Stimulated activated CD4-positive, alpha-beta T cell treated with anti-CD3 and anti-CD28 coated beads, Interleukin-1b, Interleukin-23, amount 100 ng/mL, for 48 hours (primary cell): ENCODE results near the gene CMTM4.
"Not testable (repeated sequence)": the region's sequence is repeated elsewhere in the genome, so short reads cannot be mapped to it uniquely, and the experiment has no call there.

Experiments
- DNase-seq: peaks from one replicate; pipeline ENCODE4 v3.0.0-alpha.2; 2020

Gene CMTM4

DNA sequence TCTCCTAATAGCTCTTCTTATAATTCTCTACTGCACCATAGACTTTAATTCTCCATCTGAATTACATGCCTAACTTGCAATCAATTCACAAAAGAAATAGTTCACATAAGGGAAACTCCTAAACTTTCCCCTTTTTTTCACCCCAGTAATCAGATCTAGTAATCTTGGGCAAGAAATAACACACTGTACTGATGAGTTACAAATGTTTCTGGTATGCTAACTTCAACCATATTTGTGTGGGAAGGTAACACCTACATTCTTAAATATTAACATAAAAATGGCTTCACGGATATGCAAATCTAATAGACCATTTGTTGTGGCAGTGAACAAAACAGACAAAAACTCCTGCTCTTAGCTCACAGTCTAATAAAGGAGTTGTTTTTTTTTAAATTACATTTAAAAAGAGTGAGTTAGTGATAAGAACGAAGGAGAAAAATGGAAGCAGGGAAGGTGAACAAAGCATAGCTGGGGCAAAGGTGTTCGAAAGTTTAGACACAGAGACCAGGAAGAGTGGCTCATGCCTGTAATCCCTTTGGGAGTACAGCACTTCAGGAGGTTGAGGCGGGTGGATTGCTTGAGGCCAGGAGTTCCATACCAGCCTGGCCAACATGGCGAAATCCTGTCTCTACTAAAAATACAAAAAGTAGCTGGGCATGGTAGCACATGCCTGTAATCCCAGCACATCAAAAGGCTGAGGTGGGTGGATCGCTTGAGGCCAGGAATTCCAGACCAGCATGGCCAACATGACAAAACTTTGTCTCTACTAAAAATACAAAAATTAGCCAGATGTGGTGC lies 57.3 kb downstream of the CMTM4 start:
- DNase-seq, result no peak

DNA sequence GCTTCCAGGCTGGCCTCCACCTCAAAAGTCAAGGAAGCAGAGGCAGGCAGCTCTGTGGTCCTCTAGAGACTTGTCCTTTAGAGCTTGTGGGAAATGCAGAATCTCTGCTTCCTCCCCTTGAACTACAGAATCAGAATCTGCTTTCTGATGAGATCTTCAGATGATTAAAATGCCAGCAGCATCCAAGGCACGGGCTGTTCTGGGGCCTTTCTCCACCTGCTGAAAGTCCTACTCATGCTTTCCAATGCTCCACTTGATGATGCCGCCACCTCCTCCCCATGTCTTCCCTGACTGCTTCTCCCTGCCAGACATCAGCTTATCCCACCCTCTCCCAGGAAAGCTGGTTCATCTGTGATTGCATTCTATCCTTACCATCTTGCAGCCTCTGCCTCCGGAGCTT lies 58.7 kb downstream of the CMTM4 start:
- DNase-seq, result no peak

DNA sequence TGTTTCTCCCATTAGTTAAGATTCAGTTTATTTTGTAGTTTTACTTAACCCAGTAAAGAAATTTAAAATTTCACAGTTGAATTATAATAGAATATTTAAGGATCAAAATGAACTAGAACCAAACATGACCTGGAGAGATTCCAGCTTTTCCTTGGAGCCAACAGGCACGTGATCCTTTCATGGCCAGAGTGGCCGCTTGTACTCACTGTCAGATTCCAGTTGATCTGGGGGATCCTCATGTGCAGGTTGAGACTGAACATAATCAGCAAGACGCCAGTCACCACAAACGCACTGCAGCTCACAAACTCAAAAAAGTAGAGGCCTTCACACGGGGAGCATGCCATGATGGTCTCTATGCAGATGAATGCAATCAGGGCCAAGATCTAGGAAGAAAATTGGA lies 60.3 kb downstream of the CMTM4 start:
- no peak for DNase-seq

DNA sequence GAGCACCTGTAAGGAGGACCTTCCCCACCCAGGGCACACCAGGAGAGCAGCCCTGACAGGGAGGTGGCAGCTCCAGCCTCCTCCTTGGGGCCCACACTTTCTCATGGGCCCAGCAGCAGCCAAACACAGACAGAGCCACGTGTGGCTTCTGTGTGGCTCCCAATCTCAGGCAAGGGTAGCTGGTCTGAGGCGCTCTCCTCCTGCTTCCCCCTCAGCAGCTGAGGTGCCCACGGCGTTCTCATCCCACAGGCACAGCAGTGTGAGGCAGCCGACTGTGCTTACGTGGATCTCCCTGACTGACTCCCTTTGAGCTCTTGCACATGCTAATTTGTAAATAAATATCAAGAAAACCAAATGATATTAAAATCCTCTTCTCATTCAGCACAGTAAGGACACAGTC lies 61.1 kb downstream of the CMTM4 start:
- no peak for DNase-seq

DNA sequence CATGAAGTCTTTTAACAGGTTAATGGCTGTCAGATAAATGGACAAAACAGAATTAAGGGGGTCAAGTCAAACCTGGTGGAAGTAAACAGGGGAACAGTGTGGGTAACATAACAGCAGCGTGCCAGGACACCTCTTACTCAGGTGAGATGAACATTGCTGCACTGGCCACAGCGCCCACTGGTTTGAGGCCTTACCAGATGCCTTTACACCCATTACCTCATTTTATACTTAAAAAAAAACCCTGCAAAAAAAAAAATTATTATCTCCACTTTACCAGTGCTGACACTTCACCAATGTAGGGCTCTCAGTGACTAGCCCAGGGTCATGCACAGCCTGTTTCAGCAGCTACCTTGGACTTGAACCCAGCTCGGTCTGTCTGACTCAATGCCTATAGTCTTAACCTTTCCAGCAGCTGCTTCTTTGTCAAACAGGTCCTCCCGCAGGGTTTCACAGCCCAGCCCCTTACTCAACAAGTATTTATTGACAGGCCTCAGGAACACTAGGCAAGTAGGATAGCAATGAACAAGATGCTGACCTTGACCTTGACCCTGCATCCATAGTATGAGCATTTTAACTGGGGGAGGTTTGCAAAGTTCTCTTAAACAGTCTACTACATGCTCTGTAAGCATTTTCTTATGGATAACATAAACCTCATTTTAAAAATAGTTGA lies 61.9 kb downstream of the CMTM4 start:
- no peak for DNase-seq

DNA sequence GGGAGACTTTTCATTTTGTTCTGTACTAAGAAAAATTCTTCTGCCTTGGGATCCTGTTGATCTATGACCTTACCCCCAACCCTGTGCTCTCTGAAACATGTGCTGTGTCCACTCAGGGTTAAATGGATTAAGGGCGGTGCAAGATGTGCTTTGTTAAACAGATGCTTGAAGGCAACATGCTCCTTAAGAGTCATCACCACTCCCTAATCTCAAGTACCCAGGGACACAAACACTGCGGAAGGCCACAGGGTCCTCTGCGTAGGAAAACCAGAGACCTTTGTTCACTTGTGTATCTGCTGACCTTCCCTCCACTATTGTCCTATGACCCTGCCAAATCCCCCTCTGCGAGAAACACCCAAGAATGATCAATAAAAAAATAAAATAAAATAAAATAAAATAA lies 65.0 kb downstream of the CMTM4 start:
- not testable (repeated sequence) for DNase-seq

DNA sequence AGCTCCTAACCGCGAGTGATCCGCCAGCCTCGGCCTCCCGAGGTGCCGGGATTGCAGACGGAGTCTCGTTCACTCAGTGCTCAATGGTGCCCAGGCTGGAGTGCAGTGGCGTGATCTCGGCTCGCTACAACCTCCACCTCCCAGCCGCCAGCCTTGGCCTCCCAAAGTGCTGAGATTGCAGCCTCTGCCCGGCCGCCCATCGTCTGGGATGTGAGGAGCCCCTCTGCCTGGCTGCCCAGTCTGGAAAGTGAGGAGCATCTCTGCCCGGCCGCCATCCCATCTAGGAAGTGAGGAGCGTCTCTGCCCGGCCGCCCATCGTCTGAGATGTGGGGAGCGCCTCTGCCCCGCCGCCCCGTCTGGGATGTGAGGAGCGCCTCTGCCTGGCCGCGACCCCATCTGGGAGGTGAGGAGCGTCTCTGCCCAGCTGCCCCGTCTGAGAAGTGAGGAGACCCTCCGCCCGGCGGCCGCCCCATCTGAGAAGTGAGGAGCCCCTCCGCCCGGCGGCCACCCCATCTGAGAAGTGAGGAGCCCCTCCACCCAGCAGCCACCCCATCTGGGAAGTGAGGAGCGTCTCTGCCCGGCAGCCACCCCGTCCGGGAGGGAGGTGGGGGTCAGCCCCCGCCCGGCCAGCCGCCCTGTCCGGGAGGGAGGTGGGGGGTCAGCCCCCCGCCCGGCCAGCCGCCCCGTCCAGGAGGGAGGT lies 65.8 kb downstream of the CMTM4 start:
- not testable (repeated sequence) for DNase-seq

DNA sequence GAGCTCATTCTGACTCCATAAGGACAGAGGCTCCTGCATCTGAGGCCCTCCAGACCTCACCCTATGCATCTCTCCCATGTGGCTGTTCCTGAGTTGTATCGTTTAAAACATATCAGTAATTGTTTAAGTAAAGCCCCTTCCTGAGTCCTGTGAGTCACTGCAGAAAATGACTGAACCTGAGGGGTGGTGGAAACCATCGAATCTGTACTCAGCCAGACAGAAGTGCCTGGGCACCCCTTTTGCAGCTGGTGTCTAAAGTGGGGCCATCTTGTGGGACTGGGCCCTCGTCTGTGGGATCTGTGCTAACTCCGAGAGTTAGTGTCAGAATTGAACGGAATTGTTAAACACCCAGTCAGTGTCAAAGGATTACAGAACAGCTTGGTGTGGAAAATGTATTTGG lies 66.7 kb downstream of the CMTM4 start:
- no peak for DNase-seq

DNA sequence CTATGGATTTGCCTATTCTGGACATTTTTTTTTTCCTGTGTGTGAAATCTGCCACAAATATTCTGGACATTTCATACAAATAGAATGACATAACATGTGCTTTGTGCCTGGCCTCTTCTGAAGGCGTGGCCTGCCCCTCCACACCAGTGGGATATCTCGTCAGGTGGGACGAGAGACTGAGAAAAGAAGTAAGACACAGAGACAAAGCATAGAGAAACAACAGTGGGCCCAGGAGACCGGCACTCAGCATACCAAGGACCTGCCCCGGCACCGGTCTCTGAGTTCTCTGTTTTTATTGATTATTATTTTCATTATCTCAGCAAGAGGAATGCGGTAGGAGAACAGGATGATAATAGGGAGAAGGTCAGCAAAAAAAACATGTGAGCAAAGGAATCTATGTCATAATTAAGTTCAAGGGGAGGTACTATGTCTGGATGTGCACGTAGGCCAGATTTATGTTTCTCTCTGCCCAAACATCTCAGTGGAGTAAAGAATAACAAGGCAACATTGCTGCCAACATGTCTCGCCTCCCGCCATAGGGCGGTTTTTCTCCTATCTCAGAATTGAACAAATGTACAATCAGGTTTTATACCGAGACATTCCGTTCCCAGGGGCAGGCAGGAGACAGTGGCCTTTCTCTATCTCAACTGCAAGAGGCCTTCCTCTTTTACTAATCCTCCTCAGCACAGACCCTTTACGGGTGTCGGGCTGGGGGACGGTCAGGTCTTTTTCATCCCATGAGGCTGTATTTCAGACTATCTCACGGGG lies 68.7 kb downstream of the CMTM4 start:
- not testable (repeated sequence) for DNase-seq

DNA sequence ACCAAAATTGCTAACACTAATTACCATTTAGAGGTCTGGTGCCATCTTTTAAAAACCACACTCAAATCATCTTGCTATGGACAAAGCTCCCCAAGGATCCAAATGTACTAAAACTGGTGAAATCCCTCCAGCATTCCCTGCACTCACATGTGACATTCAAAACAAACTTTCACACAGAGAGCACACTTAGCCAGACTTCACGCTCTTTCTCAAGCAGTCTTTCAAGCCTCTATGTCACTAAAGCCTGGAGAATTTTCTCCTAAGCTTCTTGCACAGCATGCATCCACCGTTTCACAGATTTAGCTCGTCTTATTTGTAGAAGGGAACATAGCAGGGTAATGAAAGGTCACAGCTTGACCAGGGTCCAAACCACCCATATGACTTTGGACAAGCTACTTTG lies 72.8 kb downstream of the CMTM4 start:
- no peak for DNase-seq

DNA sequence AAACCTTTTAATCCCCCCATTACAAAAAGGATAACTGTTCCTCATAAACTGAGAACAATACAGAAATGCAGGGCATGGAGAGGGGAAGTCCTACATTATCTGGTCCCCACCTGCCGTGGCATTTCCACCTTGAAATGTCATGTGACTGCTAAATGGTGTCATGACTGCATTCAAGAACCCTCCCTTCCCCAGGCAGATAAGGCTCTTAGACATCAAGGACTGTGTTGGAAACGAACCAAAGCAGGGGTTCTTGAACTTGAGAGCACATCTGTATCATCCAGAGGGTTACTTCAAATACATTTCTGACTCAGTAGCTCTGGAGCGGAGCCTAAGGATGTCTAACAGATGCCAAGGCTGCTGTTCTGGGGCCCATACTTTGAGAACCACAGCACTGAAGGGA lies 73.7 kb downstream of the CMTM4 start:
- DNase-seq, result no peak

DNA sequence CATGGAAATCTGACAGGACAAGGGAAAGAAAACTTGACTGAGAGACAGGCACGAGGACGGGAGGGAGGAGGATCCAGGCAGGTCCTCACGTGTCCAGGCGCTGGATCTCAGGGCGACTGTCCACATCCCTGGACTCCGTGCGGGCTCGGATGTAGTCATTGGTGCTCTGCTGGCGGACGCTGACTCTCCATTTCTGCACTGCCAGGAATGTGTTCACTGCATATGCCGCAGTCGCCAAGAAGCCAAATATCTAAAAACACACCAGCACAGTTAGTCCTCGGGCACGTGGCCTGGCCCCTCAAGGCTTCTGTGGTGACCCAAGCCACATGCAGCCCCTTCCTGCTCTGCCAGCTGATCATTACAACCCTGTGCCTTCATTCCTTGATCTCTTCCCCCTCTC lies 74.6 kb downstream of the CMTM4 start:
- no peak for DNase-seq

DNA sequence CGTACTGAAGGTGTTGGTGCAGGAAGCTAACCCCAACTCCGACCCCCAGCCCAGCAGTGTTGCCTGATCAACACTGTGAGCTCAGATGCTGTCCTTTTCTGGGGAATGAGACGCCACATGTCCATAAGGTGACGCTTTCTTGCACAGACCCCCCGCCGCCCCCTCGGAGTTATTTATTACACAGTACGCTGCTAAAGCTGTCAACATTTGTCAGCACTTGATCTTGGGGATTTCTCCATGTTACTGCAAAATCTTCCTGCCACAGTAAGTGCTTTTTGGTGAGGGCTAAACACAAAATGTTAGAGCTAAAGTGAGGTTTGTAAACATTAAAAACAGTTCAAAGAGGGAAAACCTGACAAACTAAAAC lies 76.1 kb downstream of the CMTM4 start:
- DNase-seq, result no peak

DNA sequence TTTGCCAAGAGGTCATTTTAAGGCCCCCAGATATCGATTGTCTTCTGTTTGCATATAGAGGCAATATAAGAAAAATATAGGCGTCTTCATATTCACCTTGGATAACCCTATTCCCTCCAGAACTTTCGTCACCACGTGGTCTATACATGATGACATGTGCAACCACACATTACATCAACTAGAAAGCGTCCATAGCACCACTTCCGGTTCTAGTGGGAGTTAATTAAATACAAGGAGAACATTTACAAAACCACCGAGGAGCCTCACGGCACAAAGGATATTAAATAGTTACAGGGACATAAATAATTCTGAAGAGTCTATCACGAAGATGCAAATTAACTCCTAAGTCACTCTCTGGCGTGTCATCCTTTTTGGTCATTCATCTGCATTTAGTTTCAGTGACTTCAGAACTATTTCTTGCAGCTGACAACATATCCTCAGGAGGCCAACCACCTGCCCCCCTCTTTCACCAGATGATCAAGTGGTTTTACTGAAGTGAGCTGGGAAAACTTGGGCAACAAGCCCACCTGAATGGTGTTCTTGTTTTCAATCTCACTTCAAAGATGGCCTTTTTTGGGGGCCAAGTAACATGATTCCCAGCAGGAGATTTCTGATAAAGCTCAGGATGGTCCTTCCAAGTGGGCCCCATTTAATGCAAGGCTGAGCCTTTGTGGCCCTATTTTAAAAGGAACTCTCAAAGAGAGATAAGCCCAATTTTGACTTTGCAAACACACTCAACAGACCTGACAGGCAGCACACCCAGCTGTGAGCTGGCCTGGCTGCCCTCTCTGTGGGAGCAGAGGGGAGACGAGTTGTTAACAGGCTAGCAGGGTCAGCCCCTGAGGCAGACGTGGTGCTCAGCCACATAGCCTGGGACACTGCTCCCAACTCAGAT lies 76.8 kb downstream of the CMTM4 start:
- DNase-seq, result no peak

DNA sequence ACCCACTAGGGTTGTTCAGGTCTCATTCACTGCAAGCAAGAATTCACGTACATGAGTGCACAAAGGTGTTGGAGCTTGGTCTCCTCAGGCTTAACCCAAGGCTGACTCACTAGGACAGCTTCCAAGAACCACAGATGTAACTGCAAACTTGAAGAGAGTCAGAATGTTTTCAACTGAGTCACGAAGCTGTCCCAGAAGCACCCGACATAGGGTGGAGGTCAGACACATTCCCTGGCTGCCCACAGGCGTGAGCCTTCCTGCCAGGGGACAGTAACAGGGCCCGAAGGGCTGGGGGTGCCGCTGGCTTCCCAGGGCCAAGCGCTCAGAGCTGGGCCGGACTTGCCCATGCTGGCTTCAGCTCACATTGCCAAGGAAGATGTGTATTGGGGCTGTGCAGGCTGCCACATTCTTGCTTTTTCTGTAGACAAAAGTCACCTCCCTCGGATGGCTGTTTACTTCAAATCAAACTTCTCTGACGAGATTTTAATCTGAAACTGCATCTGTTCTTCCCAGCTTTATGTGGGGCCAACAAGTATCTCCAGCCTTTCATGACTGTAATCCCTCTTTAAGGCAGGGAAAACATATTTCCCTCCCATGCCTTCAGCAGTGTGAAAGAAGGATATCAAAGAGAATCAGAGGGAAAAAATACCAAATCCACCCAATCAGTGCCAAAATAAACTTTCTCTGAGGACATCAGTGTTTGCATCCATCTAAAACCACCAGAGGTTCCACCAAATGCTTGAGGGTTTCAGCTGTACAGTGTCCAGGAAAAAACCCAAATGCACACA lies 77.8 kb downstream of the CMTM4 start:
- DNase-seq, result no peak

DNA sequence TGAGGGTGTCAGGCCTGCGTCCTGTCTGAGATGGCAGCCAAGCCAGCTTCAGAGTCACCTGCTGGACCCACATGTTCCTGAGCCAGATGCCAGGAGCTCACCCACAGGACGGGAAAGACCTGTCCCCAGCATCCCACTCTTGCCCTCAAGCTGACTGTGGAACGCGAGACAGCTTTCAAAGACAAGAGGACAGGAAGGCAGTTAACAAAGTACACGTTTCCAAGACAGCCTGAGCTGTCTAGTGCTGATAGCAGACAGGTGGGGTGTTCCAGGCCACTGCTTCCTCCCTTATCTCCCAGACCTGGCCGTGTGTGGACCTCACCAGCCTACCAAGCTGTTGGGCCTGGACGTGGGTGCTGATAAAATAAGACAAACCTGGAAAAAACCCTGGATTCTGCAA lies 78.8 kb downstream of the CMTM4 start:
- no peak for DNase-seq

DNA sequence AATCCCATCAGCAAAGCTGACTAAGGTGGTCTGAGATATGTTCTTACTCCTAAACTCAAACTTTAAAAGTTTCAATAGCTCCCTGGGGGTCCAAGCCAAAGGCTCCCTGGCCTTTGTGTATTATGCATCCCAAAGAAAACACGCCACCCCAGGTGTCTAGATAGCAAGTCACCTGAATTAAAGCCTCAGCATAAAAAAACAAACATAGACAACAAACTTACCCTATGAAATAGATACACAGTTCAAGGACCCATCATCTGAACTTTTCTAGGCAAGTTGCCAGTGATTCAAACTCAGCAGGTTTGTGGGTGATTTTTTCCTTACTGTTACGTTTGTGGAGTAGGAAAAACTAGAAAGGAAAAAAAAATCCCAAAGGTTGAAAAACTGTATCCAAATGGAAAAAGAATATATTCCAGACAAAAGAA lies 79.5 kb downstream of the CMTM4 start:
- DNase-seq, result no peak

DNA sequence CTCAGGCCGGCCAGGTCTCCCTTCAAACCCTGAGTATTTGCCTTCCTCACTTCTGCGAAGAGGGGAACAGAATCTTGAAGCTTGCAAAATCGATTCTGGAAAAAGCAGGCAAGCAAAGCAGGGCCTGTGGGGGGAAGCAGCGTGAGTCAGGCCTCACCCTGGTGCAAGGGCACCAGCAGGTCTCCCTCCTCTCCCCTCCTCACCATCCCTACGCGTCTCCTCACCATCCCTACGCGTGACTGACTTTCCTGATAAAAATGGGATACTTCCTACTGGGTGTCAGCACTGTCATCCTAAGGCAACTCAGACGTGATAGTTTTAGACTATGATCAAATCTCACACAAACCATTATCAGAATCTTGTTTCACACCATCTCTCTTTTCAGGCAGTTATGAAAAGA lies 80.0 kb downstream of the CMTM4 start:
- no peak for DNase-seq

DNA sequence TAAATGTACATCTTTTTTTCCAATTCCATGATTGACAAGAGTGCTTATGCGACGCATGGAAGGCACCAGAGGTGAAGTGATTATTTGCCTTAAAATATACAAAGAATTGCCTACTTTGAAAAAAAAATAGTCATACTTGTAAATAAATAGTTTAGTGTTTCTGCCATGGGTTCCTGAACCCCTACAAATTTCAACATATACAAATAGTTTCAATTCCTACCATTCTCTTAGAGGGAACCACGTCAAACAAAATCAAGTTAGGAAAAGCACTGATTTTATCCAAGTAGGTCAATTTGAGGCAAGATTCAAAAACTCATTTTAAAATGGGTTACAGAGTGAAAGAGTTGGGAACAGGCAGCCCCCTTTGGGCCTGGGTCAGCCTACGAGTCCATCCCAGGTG lies 80.4 kb downstream of the CMTM4 start:
- DNase-seq, result no peak

DNA sequence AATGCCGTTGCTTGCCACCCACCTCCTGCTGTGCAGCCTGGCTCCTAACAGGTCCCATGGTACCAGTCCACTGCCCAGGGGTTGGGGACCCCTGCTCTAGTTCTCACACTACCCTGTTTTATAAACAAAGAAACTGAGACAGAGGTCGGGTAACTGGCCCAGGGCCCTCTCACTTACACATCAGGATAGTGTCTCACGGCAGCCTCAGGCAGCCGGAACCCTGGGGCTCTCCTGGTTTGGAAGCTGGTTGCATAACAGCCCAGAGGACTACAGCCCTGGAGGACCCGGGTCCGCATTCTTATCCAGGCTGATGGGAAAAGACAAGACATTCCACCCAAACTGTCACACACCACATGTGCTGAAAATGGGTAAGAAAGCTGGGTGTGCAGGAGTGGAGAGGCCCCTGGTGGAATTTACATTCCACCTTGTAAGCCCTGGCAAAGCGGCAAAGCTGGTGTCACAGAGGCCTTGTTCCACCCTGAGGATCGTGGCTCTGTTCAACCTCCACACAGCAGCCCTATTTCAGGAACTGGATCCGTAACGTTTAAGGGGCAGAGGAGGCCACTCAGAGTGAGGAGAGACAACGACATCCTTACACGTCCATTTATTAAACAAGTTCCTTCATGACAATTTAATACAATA lies 82.3 kb downstream of the CMTM4 start:
- no peak for DNase-seq

DNA sequence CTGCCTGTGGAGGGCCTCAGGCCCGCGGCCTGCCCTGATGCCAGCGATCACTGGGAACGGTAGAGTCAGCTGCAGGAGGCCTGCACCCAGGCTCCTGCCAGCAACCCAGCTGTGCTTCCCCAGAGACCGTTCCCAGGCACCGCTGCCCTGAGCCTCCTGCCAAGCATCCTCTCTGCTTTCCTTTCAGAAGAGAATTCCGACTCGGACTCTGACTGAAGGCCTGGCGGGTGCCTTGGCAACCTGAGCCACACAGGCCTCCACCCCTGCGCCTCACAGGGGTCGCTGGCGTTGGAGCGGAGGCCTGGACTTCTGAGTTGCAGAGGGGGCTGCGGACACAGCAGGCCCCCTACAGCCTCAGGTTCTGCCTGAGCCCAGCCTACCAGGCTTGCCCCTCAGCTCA lies 84.1 kb downstream of the CMTM4 start:
- no peak for DNase-seq
